Measurements from ENCODE around the gene CPXM1.

Gene CPXM1

DNA sequence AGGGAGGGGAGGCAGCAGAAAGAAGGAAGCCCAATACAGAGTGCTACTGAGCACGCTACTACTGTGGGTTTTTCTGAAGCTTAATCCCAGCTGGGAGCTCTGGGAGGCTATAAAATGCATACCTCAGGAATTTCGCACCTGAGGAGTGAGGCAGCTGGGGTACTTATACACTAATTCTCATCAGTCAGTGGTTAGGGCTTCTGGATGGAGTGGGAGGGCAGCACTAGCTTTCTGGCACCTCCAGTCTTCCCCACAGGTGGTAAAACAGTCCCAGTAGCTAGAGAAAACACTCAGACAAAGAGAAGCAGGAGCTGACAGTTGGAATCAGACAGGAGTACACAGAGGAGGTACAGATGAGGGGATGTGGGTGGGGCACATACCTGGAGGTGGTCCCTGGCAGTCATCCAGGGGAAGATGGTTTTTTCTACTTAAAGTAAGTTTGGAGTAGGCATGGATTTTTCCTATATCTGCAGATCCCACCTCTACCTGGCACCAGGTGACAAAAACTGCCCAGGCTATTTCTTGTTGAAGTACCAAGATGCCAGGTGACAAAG, 37.8 kb downstream of the CPXM1 start:
- DNase-seq: no peak

DNA sequence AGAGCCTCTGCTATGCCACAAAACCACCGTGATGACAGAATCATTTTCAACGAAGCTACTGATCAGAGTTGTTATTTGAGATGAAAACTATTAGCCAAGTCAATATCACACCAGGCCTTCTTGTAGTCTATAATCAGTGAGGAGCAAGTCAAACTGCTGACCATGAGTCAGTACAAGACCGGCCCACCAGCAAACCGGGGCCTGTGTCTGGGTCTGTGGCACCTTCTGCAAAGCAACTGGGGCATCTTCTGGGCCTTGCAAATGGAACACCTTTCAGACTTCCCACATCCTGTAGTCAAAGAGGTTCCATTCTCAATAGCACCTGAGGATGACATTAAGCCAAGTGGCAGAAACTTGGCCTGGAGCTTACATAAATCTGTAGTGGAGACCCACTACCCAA, 38.5 kb downstream of the CPXM1 start:
- DNase-seq: no peak

DNA sequence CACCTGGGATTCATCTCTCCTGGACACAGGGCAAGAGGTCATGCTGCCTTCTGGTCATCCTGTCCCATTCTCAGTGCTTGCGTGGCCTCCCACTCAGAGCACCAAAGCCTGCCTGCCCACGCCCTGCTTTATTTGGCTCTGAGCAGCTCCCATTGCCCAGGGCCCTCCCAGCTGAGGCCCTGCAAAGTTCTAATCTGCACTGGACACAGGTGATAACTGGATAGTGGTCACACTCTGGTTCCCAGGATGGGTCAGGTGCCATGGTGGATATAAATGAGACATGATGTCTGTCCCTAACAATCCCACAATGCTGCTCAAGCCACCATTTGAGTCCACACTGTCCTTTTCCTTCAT, 39.5 kb downstream of the CPXM1 start:
- DNase-seq: no peak

DNA sequence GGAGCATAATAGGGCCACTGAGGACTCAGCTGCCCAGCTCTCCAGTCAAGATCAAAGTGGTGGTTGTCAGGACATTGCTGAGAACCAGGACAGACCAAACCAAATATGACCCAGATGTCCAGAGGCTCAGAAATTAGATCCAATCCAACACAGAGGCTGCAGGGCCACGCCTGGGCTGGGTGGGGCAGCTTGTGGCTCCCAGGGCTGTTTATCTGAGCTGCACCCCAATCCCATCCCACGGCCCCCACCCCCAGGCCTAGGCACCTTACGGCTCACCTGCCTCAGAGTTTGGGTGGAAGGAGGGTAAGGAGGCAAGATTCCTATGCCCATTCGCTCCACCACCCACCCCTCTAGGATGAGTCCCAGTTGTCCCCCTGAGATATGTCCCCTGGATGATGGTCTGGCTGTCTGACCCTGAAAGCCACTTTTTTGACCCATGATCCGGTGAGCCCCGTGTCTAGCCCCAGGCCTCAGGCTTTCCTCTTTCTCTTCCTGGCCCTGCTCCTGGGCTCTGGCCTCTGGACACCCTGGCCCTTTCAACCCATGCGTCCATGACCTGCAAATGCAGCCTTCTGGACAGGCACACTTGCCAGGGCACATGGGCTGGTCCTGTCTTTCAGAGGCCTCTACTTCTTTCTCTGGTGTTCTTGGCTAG, 40.0 kb downstream of the CPXM1 start:
- DNase-seq: no peak

DNA sequence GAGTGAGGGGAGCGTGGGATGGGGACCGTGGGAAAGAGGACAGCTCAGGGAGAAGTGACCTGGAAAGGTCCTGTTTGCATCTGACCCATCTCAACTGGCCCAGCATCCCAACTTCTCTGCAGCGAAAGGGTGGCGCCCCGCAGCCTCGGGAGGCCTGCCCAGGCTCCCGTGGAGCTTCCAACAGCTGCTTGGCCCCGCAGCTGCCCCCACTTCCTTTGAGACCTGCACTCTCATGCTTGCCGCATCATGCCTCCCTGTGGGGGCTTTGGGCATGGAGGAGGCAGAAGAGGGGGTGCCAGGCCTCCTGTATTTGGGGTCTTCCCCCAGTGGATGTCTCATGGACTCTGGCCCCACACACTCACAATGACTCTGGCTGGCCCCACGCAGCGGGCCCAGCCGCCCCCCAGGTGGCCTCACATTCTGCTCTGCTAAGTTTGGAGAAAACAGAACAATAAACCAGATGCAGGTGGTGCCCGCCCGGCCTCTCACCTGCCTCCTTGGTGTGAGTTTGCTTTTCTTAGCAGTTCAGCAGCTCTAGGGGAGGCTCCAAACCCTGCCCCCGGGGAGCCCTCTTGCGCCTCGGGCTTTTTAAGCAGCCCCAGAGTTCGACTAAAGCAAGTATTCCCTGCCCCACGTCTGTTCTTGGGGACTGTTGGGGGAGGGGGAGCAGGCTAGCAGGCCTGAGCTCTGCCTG, 40.7 kb downstream of the CPXM1 start:
- no peak for DNase-seq

DNA sequence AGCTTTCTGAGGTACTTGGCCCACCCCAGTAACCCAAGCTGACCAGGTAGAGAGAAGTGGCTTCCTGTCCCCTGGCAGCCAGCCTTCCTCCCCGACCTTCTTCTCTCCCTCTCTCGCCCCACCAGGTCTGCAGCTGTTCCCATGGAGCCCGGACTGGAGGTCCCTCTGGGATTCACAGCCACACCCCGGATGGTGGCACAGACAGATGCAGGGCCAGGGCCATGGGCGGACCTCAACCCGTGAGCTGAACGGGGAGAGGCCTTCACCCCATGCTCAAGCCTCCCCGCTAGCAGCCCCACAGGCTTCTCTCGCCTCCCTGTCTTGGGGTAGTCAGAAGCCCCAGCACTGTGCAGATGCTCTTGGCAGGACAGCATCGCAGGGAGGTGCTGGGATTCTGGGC, 41.3 kb downstream of the CPXM1 start:
- DNase-seq: no peak

DNA sequence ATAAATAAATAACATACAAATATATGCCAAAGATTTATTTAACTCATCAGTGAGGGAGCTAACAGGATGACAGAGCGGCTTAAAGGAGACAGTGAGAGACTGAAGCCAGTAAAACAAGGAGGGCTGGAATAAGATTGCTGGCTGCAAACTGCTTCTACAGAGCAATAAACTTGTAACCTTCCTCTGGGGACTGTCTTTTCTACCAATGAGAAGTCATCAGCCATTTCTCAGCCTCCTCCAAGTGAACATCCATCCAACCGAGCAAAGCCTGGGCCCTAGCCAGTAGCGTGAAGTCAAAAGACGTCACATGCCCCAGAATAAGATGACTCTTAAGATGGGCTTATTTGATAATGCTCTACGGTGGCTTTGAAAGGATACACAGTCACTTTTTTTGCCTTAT, 42.5 kb downstream of the CPXM1 start:
- no peak for DNase-seq

DNA sequence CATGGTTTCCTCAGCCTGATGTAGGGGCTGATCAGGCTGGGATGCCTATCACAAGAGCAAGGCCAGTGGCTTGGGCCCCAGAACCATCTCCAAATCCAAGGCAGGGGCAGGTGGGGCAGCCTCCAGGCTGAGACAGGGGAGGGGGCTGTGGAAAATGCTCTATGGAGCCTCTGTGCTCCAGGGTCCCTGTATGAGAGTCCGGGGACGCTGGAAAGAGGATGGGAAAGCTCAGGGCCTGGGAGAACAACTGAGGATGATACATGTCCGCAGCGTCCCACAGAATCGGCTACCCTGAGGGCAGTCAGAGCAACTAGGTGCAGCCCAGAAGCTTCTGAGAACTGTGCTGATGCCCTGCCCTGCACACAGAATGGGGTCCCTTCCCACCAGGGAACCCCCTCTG, 43.4 kb downstream of the CPXM1 start:
- no peak for DNase-seq

DNA sequence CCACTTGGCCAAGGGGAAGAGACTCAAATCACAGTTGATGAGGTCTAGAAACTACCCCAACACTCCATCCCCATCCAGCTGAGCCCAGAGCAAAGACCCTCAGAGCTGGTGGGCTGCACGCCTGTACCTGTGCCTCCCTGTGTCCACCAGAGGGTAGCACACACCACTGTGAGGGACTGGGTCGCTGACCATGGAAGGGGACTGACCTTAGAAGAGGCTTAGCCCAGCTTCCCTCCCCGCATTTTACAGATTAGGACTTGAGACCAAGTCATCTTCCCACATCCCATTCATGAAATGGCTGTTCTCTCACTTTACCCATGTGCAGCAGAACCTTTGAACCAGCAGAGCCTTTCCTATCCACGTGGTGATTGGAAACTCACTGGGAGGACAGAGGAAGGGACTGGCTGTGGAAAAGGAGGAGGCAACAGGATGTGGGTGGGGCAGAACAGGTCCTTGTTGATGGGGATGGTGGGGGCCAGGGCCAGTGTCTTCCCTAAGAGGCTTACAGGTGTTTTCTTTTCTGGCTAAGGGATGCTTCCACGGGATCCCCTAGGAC, 44.3 kb downstream of the CPXM1 start:
- DNase-seq: no peak

DNA sequence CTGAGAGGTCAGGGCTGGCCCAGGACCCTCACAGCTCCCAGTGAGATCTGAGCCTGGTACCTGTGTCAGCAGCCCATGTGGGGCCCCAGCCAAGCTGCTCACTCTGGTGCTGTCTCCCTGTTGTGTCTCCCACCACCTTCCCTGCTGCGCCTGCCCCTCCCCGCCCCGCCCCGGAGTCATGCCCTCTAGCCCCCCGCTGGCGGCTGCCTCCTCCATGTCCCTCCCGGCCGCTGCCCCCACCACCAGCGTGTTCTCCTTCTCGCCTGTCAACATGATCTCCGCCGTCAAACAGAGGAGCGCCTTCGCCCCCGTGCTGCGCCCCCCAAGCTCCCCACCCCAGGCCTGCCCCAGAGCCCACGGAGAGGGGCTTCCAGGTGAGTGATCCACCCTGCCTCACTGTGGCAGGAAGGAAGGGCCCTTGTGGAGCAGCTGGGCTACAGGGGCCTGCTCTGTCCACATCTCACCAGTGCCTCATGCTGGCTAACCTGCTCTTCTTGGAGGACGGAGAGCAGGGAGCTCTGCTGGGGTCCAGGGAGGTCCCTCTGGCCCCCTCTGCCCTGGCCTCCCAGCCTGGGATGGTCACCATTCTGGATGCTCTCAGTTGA, 44.9 kb downstream of the CPXM1 start:
- DNase-seq: no peak

DNA sequence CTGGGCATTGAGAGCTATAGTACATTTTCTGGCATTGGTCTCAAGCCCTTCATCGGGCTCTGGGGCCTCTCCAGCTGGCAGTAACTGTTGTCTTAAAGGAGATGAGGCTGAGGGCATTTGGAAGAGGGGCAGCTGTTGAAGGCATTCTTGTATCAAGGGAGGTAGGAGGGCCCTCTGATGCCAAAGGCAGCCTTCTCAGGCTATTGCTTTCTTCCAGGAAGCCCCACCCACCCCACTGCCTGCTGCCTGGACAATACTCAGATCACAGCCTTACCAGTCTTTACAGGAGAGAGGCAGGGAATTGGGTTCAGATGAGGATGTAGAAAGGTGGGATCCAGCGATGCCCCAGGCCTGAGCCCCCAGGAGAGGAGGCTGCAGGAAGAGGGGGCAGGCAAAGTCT, 46.0 kb downstream of the CPXM1 start:
- DNase-seq: no peak

DNA sequence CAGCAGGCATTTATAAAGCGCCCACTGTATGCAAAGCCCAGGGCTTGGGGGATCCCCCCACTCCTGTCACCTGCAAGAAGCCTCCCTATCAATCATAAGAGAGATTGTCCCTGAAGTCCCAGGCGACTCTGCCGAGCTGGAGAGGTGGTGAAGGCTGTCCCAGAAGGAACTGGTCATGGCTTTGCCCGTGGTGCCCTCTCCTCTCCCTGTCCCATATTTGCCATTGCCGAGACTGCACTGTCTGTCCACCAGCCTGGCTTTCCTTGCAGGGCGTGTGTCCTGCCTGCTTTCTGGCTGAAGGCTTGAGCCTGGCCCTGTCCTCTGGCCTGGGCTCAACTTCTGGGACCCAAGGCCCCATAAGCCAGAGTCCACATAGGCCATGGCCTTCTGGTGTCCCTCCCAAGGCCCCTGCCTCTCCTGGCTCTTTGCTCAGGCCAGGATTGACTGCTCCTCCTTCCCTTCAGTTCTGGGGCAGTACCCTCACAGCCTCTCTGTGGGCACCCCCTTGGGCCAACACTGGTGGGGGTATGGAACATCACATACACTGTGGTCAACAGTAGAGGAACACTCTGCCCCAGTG, 46.9 kb downstream of the CPXM1 start:
- no peak for DNase-seq

DNA sequence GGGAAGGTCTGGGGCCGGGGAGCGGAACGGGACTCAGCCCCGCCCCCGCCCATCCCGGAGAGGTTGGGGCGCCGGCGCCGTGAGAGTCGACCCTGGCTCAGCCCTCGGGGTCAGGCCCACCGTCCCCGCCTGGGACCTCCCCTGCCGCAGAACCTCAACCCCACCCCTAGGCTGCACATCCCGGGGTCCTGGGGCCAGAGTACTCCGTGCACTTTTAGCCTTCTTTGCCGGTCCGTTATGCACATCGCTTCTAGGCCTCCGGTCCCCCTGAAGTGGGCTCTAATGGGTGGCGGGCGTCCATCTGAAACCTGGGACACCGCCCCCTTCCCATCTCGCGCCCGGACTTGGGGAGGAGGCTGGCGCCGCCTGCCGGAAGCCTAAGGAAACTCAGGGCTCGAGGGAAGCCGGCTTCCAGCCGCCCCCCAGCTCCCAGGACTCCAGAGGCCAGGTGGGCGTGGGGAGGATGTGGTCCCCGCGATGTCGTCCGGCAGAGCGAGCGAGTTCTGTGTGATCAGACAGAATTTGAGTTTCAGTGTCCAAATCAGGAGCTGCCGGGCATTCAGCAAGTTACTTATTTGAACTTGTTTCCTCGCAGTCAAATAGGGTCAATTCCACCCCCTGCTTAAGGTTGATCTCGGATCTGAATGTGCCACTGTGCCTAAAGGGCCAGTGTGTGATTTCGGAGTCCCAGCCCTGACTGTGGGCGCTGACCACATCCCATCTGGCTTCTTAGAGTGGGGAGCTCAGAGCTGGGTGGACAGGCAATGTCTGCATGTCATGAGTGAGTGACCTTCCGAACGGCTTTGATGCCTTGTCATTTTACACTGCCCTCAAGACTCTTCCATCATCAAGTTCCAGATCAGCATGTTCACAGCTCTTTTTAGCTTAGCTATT, 47.6 kb downstream of the CPXM1 start:
- DNase-seq: peak; percentile 57

DNA sequence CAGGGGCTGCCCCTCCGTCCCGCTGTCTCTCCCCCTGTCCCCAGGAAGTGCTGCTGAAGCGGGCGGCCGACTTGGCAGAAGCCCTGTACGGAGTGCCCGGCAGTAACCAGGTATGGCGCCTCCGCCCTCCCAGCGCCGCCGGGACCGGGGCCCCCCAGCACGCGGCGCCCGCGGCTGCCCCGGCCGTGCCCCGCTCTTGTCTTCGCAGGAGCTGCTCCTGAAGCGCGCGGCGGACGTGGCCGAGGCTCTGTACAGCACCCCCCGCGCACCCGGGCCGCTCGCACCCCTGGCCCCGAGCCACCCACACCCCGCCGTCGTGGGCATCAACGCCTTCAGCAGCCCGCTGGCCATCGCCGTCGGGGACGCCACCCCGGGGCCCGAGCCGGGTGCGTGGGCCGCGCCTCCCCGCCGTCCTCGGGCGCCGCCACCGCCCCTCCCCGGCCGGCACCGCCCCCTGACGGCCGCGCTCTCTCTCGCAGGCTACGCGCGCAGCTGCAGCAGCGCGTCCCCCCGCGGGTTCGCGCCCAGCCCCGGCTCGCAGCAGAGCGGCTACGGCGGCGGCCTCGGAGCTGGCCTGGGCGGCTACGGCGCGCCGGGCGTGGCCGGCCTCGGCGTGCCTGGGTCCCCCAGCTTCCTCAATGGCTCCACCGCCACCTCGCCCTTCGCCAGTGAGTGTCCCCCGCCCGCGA, 48.4 kb downstream of the CPXM1 start:
- peak; percentile 67 for DNase-seq

DNA sequence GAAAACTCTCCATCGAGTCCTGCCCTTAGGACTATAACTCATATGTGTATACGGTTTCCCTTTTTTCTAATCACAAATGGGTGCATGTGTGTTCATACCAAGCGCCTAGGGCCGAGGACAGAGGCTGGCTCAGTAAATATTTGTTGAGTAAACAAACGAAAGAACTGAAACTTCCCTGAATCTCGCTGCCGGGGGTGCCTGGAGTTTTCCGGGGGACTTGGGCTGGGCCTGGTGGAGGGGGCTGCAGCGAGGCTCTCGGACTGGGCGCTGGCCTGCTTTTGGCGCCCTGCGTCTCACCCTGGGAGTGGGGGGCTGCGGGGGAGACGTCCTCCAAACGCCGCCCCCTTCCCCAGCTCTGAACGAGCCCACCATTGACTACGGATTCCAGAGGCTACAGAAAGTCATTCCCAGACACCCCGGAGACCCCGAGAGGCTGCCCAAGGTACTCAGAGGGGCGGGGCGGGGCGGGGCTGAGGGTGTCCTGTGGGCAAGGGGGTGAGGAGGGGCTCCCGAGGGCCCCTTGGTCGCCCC, 49.0 kb downstream of the CPXM1 start:
- no peak for DNase-seq

DNA sequence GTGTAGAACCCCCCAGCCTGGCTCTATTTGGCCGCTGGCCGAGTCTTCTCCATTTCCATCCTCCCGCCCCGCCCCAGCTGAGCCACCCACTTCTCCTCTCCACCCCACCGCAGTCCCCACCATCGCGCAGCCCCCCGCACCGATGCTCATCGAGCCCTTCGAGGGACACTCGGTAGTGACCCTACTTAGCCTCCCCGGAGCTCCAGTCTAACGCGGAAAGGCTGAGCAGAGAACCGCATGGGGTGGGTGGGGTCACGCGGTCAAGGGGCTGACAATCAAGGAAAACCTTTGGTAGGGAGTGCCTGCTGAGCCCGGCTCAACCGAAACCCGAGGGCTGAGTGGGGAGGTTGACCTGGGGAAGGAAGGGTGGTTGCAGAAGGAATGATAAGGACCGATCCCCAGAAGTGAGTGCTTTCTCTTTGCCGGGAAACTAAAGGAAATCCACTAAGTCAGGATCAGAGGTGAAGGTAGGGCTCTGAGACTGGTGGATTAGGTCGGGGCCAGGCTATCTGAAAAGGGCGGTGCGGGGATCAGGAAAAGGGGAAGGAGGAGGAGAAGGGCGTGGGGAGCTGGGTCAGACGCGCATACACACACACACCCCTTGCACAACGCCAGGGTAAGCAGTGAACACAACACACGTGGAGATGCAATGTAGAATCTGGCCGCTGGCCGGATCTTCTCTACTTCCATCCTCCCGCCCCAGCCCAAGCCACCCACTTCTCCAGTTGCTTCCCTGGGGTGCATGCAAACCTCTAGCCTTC, 49.8 kb downstream of the CPXM1 start:
- peak; percentile 30 for DNase-seq

DNA sequence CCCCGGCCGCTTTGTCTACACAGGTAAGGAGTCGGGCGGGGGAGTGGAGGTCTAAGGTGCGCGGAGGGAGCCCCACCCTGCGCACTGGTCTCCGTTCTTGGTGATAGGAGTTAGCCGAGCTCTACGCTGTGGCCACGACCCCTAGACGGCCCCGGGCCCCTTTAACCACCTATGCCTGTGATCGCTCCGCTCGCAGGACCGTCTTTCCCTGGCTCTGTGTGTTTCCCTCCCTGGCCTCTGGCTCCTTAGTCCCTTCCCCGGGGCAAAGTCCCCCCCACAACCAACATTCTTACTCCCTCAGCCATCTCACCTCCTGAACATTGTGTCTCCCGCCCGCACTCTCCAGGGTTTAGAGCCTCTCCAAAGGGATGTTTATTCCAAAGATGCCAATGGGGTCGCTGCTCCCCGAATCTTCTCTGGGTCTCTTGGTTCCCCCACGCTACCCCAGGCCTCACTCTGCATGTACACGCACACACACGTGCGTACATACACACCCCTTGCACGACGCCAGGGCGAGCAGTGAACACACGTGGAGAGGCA, 50.4 kb downstream of the CPXM1 start:
- DNase-seq: no peak

DNA sequence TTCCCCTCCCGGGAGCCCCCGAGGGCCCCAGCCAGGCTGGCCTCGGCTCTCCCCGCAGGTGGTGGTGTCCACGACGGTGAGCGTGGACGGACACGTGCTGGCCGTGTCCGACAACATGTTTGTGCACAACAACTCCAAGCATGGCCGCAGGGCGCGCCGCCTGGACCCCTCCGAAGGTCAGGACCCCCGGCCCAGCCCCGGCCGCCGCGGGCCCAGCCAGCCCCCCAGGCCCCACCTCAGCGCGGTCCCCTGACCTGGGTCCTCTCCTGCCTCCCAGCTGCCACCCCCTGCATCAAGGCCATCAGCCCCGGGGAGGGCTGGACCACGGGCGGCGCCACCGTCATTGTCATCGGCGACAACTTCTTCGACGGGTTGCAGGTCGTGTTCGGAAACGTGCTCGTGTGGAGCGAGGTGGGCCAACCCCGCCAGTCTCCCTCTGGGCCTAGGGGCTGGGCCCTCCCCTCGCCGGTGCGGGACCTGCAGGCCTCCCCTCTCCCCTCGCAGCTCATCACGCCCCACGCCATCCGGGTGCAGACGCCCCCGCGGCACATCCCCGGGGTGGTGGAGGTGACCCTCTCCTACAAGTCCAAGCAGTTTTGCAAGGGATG, 51.0 kb downstream of the CPXM1 start:
- DNase-seq: no peak

DNA sequence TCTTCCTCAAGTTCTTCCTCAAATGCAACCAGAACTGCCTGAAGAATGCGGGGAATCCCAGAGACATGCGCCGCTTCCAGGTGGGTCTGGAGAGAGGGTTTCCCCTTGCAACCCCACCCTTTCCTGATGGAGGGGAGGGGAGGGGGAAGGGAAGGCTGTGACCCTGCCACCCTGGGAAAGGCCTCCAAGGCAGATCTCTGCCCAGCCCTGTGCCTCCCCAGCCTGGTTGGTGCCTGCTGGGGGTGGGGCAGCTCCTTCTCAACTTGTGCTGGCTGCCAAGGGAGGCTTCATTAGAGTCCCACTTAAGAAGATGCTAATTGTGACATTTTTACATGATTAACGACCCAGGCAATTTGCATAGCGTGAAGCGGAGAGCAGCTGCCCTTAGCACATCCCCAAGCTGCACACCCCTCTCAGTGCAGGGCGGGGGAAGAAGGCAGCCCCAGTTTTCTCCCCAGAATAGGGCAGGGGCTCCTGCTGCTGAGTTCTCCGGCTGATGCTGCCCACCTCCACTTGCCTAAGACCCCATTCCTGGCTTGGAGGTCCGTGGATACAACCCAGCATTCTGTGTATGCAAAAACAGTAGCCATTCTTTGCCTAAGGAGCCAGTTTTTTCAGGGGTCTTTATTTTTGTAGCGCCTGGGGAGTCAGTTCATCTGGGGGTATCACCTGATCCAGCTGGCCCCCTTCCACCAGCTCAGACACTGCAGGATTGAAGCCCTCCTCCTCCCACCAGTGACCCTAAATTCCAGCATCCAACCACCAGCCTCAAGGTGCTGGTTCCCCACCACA, 51.7 kb downstream of the CPXM1 start:
- no peak for DNase-seq

All from activated CD4-positive, alpha-beta T cell treated with anti-CD3 and anti-CD28 coated beads for 48 hours (primary cell).